A549 treated with CpdA at 1 μM for 4 hours (cell line): ENCODE data around the gene PAOX. TPM values are rescaled to one million over a fixed set of nuclear protein-coding genes. Genes with fewer than 3 reads are reported as not detected.

Experiments
- total RNA-seq: library from RNA; stranded (reverse); fragments of 200-300 nt; extraction: Qiagen RNA extraction; gene quantifications from 5 replicates; pipeline ENCODE4 v1.2.3, GENCODE V29; 2022; ENCODE audit warnings: low read depth

The PAOX gene
- total RNA-seq = 0.92 to 2.4 TPM (median 2.0 TPM) in 5 replicates

GRCh38 chr10:133379152-133379800 is at the start of gene PAOX:
TSS of gene PAOX (plus strand) at chr10:133379262. CDS start at chr10:133379317, 55 bp downstream.

GRCh38 chr10:133336577-133337369 is 42.3 kb upstream of the PAOX start, which contains the start of gene CALY:
TSS of gene CALY (minus strand) at chr10:133336896. CDS start at chr10:133328989, 7,907 bp downstream.

GRCh38 chr10:133357285-133358161 is 21.5 kb upstream of the PAOX start, which contains the start of gene FUOM:
TSS of gene FUOM (minus strand) at chr10:133358019. CDS start at chr10:133358007, 12 bp downstream.

GRCh38 chr10:133373174-133374090 is 5.6 kb upstream of the PAOX start, which contains the start of gene ECHS1:
TSS of gene ECHS1 (minus strand) at chr10:133373354. CDS start at chr10:133373333, 21 bp downstream.

GRCh38 chr10:133394064-133394663 is 15.1 kb downstream of the PAOX start, which contains the start of gene MTG1:
TSS of gene MTG1 (plus strand) at chr10:133394157. CDS start at chr10:133394221, 64 bp downstream.

GRCh38 chr10:133424601-133425000 is 45.5 kb downstream of the PAOX start, which contains the start of gene SPRN:
TSS of gene SPRN (minus strand) at chr10:133424625. CDS start at chr10:133423681, 944 bp downstream.

Other genes starting within 250 kb of the PAOX start
- gene KNDC1, start 219.0 kb upstream of the PAOX start, total RNA-seq = 0.82 to 2.5 TPM (median 2.1 TPM) in 5 replicates
- gene UTF1, start 149.0 kb upstream of the PAOX start, total RNA-seq = 0.07 to 0.16 TPM (median 0.14 TPM) in 3 of 5 replicates, not detected in the others
- 0.01 TPM in 1 of 5 replicates, not detected in the others for gene VENTX, start 141.4 kb upstream of the PAOX start, total RNA-seq
- gene ADAM8, start 102.4 kb upstream of the PAOX start, total RNA-seq = 2.2 to 4.4 TPM (median 3.3 TPM) in 5 replicates
- gene TUBGCP2, start 70.4 kb upstream of the PAOX start, total RNA-seq = 39.4 to 48.9 TPM (median 45.1 TPM) in 5 replicates
- gene ZNF511, start 70.3 kb upstream of the PAOX start, total RNA-seq = 62.9 to 76.6 TPM (median 66.7 TPM) in 5 replicates
- gene CALY, start 42.4 kb upstream of the PAOX start, total RNA-seq = 0.62 to 0.91 TPM (median 0.76 TPM) in 4 of 5 replicates, not detected in the other
- 0.17 TPM in 1 of 5 replicates, not detected in the others for gene PRAP1, start 31.9 kb upstream of the PAOX start, total RNA-seq
- gene FUOM, start 21.2 kb upstream of the PAOX start, total RNA-seq = 12.6 to 17.3 TPM (median 13.8 TPM) in 5 replicates
- gene ECHS1, start 5.9 kb upstream of the PAOX start, total RNA-seq = 133 to 154 TPM (median 147 TPM) in 5 replicates
- gene MTG1, start 14.9 kb downstream of the PAOX start, total RNA-seq = 39.6 to 54.6 TPM (median 53.4 TPM) in 5 replicates
- gene SPRN, start 45.4 kb downstream of the PAOX start, total RNA-seq = 0.14 to 0.26 TPM (median 0.22 TPM) in 5 replicates
- gene SCART1, start 74.7 kb downstream of the PAOX start, total RNA-seq = 0.15 to 0.40 TPM (median 0.26 TPM) in 5 replicates
- gene CYP2E1, start 148.1 kb downstream of the PAOX start, total RNA-seq = 0.09 to 0.22 TPM (median 0.20 TPM) in 4 of 5 replicates, not detected in the other
- gene SYCE1, start 186.3 kb downstream of the PAOX start, total RNA-seq = not detected in 5 replicates
- 0.24 TPM in 1 of 5 replicates, not detected in the others for gene FRG2B, start 247.5 kb downstream of the PAOX start, total RNA-seq